NCI-H1436 (cell line): ENCODE results near the gene RAB11FIP4.
"Not testable (repeated sequence)": the region's sequence is repeated elsewhere in the genome, so short reads cannot be mapped to it uniquely, and the experiment has no call there.

Experiments used
- DNase-seq: peaks from one replicate; lab custom pipeline; 2025; lab: John Stamatoyannopoulos, UW

The RAB11FIP4 gene

DNA sequence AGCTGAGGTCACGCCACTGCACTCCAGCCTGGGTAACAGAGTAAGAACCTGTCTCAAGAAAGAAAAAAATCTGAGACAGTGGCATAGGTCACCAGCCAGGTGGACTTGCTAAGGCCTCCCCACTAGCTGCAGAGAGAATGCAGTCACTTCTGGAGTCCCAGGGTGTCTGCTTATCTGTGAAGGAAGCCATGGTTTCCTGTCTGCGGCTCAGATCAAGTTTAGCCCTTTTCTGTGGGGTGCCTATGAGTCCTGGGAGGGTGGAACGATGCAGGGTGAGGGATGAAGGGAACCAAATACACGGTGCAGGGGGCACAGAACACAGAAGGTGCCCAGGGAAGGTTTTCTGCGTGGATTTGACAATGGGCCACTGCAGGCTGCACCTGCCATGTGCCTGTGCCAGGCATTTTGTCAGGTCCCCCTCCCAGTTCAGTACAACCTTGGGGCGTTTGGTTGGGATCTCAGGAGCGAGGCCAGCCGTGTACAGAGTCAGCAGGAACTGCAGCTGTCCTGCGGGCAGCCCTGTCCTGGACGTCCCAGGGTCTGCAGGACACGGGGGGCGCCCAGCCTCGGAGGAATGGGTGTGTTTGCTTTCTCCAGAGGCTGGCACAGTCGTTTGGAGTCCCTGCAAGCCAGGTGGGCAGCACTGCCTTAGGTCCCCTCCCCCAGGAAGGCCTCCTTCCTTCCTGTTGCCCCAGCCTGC lies 41.8 kb downstream of the RAB11FIP4 start:
- no peak for DNase-seq

DNA sequence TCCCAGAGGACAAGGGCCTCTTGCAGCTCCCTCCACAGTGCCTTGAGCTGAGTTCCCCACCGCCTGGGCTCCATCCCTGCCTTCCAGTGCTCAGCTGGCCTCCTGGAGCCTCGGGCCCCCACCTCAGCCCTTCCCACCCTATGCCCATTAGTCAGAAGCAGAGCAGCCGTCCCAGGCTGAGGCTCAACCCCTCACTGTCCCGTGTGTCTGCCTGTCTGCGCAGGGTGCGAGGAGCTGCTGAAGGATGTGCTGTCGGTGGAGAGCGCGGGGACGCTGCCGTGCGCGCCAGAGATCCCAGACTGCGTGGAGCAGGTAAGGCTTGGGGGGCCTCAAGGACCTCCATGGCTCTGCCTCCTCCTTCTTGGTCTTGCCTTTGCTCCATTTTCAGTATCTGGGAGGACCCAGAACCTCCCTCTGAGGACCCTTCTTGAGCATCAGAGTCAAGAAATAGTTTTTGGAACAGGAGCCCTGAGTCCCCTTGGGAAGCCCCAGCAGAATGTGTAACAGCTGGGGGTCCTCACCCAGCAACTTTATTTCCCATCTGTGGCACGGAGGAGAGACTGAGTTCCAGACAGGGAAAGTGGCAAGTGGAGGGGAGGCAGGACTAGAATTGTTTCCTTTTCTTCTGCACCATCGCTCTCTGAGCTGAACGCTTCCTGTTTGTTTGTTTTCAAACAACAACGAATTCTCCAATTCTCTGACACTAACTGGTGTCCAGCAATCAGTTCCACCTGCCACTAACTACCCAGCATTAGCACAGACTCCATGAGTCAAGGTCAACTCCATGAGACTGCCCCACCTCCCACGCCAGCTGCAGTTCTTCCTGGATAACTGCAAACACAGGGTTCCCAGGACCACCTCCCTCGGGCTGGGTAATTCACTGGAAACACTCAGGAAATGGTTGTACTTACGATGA lies 42.6 kb downstream of the RAB11FIP4 start:
- no peak for DNase-seq

DNA sequence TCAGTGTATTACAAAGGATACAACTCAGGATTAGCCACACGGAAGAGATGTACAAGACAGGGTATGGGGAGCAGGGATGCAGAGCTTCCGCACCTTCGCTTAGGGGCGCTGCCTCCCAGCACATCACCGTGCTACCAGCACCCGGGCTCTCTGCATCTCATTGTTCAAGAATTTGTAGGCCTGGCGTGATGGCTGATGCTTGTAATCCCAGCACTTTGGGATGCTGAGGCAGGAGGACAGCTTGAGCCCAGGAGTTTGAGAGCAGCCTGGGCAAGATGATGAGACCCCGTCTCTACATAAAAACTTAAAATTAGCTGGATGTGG lies 43.2 kb downstream of the RAB11FIP4 start:
- DNase-seq, result no peak

DNA sequence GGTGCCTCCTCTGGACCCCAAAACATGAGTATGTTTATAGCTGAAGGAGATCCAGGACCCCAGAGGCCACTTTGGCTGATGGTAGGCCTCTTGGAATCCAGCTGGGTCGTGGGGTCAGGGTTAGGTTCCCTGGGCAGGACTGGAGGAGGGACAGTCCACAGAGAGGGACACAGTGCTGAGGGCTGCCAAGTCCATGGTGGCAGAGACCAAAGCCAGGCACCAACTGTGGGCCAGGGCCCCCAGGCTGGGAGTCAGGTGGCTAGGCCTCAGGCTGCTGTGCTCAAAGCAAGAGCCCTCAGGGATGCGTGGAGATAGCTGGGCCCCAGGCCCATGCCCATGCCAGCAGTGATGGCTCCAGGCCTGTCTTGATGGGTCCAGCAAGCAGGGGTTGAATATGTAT lies 44.1 kb downstream of the RAB11FIP4 start:
- DNase-seq, result no peak

DNA sequence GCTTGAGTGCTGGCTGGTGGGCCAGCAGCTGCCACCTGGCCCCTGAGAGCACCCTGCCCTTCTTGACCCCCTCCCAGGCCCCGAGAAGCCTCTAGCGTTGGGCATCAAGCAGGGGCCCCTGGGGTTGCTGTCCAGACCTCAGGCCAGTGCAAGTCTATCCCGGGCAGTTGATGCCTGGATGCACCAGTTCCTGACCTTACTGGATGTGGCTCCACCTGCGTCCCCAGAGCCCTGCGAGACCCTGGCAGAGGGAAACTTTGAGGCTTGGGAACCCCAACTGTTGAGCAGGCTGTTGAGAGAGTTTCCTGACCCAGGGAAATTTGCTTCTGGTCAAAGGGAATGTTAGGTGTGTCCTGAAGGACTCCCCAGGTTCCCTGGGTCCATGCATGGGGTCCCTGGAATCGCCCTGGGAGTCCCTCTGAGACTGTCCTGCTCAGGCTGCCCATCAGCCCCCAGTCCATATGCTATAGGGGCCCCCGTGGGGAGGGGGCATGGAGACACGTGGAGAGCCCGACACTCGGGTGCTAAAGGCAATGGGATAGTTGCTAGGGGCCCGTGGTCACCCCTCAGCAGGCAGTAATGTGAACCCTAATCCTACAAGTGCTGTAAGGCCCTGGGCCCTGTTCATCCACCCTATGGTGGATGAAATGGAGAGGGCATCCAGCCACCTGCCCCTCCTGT lies 46.4 kb downstream of the RAB11FIP4 start:
- DNase-seq, result no peak

DNA sequence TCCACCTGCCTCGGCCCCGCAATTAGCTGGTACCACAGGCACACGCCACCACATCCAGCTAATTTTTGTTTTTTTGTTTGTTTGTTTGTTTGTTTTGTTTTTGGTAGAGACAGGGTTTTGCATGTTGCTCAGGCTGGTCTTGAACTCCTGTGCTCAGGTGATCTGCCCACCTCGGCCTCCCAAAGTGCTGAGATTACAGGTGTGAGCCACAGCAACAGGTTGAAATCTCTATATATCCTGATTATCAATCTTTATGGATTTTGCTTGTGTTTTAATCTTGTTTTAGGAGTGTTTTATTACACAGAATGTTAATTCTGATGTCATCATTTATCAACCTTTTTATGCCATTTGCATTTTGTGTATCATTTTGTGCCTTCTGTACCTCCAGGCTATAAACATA lies 48.2 kb downstream of the RAB11FIP4 start:
- DNase-seq, result no peak

DNA sequence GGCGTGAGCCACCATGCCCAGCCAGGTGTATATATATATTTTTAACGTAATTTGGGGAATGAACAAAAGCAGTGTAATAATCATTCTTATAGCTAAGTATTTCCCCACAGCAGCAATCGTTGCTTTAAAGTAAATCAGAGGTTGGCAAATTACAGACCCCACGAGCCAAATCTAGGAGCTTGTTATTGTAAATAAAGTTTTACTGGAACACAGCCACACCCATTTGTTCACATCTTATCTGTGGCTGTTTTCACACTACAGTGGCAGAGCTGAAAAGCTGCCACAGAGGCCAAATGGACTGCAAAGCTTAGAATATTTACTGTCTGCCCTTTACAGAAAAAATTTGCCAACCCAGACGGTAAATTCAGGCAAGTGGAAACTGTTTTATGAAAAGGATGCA lies 50.8 kb downstream of the RAB11FIP4 start:
- no peak for DNase-seq

DNA sequence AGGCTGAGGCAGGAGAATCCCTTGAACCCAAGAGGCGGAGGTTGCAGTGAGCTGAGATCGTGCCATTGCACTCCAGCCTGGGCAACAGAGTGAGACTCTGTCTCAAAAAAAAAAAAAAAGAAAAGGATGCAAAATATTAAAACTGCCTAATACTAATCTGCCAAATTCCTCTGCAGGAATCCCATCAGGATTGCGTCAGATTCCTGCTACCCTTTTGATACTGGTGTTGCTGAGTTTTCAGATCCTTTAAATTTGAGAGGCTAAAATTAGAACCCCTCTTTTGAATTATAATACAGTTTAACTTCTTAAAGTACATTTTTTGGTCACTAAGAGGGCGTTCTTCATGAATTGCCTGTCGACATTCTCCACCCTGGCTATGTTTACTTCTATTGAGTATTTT lies 51.4 kb downstream of the RAB11FIP4 start:
- DNase-seq, result not testable (repeated sequence)

DNA sequence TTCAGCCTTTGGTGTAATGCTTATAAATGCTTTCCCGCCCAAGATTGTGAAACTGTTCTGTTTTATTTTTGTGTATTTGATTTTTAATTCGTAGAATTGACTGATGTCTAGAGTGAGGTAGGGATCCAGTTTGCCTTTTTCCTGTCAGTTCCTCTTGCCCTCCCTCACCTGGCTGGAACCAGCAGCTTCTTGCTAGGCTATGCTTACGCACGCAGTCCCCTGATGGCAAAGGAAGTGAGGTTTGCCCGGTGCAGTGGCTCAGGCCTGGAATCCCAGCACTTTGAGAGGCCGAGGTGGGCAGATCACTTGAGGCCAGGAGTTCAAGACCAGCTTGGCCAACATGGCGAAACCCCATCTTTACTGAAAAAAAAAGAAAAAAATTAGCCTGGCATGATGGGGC lies 51.9 kb downstream of the RAB11FIP4 start:
- DNase-seq, result no peak

DNA sequence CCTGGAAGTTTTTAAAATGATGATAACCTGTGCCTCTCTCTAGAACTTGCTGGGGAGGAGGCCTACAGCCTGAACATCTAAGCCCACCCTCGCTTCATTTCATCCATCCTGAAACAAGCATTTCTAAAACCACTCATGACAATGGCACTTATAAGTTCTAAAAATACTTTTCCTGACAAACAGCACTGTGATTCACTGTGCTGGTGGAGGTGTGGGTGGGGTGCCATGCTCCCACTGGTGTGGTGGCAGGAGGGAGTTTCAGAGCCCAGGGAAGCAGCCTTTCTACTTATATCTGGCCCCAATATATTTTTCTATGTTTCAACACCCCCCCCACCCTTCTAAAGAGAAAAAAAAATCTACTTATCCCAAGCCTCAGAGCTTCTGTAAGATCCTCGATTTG lies 52.6 kb downstream of the RAB11FIP4 start:
- no peak for DNase-seq

DNA sequence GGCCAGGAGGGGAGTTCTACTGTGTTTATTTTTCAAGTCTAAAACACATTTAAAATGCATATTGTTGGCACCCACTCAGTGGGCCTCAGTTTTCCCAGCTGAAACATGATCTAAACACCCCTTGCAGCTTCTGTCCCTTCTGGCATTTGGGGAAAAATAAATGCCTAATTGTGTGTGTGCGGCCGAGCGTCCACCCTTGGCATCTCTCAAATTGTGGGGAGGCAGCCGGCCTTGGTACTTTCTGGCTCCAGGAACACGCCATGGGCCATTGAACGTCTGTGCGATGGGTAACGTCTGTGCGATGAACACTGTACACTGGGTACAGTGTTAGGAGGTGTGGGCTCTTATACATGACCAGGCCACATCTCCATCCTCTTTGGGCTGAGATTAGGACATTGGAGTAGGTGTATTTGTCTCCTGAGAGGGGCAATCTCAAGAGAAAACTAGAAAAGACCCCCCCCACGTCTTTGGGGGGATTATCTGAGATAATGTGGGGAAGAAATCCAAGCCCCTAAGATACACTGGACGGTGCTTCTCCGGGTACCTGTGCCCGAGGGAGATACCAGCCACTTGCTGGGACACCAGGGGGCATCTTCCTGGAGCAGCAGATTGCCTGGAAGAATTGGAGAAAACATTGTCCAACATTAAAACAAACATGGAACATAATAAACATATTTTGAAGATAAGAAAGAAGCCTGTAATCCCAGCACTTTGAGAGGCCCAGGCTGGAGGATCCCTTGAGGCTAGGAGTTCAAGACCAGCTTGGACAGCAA lies 54.9 kb downstream of the RAB11FIP4 start:
- DNase-seq, result no peak

DNA sequence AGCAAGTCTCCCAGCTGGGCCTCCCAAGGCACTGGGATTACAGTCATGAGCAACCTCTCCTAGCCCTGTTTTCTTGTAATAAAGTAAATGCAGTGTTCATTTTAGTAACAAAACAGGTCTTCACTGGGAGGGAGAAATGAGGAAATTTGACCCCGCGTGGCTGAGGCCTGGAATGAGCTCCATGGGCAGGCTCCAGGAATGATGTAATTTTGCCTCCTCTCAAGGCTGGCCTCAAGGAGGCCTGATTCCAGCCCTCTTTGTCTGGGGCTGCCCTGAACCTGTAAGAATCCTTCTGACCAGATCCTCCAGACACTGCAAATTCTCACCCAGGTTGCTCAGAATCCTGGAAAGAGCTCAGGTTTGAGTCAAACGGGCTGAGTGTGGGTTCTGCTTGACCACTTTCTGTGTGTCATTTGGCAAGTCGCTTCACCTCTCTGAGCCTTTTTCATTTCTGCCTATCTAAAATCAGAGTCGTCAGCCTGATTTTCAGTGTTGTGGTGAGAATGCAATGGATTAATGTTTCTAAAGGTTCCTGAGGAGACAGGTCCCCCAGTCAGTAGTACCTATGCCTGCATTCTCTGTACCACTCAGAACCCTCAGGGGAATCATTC lies 57.1 kb downstream of the RAB11FIP4 start:
- no peak for DNase-seq

DNA sequence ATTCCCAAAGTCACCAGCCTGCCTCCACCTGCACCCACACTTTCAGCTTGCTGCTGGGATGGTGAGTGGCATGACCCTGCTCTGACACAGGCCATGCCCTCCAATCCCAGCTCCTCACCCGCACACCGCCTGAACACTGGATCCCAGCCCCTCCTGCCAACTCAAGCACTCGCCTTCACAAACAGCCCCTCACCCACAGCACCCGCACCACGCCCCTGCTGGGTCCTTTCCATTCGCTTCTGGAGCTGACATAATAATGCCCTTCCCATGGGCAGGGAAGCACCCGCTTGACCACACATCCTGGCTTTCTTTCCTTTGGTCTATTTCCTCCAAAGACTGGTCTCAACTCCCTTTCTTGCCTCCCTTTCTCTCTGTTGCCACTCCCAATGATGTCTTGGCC lies 57.6 kb downstream of the RAB11FIP4 start:
- no peak for DNase-seq

DNA sequence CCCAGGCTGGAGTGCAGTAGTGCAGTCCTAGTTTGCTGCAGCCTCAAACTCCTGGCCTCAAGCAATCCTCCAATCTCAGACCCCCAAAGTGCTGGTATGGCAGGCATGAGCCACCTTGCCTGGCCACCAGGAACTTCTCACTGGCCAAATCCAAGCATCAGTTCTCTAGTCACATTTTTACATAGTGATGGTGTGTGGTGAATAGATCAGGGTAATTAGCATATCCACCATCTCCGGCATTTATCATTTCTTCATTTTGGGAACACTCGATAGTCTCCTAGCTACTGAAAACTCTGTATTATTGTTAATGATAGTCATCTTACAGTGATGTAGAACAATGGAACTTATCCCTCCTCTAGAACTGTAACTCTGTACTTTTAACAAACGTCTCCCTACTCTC lies 58.3 kb downstream of the RAB11FIP4 start:
- no peak for DNase-seq

DNA sequence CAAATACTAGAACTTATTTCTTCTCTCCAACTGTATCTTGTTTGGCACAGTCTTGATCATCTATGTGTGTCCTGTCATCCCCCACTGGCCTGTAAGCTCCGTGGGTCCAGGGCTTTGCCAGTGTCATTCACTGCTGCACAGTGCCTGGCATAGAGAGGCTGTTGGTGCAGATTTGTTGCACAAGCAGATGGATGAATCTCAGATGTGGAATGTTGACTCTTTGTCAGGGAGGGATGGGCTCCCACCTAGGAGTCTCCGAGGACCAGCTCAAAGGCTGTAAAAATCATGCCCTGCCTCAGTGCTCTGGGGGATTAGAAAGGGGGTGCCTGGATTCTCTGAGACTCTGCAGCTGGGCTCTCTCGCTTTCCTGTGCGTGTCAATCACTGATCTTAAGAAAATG lies 60.6 kb downstream of the RAB11FIP4 start:
- DNase-seq, result no peak

DNA sequence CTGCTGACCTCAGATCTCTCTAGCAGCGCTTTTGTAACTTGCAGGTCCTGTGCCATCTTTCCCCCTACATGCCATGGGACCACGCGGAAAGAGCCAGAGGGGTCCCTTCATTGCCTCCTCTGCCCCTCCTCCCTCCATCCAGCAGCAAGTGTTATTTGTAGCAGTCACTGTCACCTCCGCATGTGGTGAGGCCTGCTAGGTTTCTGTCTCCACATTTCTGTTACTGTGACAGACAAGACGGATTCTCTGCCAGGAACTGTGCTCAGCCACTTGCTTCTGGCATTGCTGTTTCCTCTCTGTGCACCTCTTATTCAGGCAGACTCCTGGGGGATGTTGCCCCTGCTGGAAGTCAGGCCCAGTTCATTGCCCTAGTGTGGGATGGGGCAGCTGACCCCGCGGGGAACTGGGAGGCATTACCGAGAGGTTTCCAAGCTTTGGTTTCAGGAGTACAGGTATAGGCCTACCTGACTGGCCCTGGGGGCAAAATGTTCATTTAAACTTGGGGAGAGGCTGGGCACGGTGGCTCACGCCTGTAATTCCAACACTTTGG lies 61.2 kb downstream of the RAB11FIP4 start:
- DNase-seq, result no peak

DNA sequence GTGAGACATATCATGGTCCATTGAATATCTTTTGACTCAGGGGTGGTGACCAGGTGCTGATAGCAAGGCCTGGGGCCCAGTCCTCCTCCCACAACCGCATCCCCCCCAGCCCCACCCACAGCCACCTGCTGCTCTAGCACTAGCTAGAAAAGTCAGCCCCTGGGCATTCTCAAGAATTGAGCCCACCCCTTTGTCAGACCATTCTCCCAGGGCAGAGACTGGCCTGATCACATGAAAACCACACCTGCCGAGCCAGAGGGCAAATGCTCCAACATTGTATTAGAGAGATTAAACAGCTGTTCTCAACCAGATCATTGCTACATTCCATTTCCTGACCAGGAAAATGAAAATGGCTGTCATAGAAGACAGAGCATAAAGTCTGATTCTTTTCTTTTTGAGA lies 62.4 kb downstream of the RAB11FIP4 start:
- no peak for DNase-seq

DNA sequence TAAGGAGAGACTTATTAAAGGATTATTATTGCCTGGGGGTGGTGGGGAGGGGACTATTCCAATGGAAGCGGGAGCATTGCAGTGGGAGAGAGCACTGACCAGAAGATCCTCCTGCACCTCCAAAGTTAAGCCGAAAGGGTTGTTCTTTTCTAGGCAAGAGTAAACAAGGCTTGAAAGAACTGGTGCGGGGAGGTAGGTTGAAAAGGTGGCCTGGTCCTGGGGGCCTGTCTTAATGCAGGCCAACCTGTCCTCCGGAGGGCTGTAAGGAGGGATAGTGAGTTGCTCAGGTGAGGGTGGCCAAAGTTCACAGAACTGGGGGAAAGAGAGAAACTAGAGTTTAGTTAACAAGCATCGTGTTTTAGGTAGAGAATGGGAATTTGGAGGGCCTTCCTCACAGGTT lies 65.3 kb downstream of the RAB11FIP4 start:
- no peak for DNase-seq

DNA sequence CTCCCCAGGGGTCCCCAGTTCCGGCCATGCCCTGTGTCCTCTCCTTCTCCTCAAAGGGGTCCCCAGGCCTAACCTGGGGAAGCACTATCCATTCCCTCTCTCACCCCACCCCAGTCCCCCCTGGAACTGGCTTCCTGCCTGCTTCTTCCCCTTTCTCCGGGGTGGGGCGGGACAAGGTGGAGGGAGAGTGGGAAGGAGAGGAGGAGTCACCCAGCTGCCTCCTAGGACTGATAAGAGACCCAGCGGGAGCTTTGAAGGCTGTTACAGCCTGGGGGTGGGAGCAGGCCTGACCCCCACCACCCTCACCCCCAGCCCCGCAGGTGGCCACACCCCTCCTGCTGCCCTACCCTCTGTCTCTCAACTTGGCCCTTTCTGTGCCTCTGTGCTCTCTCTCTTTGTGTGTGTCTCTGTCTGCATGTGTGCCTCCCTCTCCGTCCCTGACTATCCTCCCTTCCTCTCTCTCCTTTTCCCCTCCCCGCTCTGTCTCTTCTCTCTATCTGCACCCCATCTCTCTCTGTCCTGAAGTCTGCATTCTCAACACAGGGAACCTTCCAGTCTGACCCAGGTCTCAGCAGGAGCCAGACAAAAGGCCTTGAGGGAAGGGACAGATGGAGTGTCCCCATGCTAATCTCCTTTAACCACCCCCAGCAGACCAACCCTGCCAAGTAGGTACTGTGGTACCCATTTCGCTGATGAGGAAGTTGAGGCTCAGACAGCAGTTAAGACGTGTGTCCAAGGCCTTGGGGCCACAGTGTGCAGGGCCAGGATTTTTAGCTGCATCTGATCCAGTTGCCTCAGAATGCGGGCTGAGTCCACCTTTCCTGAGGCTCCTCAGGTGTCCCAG lies 66.1 kb downstream of the RAB11FIP4 start:
- DNase-seq, result no peak

DNA sequence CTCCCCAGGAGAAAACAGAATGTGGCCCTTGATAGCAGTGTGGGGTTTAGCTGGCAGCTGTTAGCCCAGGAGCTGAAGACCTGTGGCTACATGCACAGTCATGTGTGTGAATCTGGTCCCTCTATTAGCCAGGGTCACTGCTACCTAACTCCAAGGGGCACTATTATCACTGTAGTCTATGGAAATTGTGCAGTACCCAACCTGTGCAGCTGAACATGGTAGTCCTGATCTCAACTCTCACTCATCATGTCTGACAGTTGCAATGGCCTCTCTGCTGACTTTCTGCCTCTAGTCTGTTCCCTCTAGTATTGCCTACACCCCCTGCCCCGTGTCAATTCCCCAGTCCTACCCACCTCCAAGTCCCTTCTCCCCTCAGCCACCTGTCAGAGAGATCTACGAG lies 67.4 kb downstream of the RAB11FIP4 start:
- no peak for DNase-seq

DNA sequence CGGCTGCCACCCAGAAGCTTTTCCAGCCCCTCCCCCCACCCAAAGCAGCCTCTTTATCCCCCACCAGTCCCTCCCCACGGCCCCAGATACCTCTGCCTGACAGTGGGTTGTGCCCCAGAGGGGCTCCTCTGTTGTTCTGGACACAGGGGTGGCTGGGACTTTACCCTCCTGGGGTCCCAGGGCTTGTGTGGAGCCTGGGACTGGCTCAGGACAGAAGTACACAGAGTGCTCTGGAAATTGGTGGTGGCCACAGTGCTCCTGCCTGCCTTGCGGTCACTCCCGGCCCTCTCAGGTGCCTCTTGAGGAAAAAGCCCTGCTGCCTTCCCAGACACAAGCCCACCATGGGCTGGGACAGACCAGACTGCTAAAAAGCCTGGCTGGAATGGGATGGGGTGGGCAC lies 68.2 kb downstream of the RAB11FIP4 start:
- no peak for DNase-seq
